Measurements from ENCODE around the gene DOCK1. TPM values are rescaled to one million over a fixed set of nuclear protein-coding genes. Genes with fewer than 3 reads are reported as not detected.

DOCK1 gene
- total and polyA plus RNA-seq, 3 donors from 2014 or later, result 19.0 to 46.2 (median 32.0) TPM

GRCh38 chr10:127310923-127311322 is 405.7 kb downstream of the DOCK1 start:
- no peak for DNase-seq
- H3K9me3 ChIP-seq, result no peaks in the 10 kb centered on the region
- H3K27me3 ChIP-seq, result no peaks in the 10 kb centered on the region
- H3K36me3 ChIP-seq (ENCODE audit: low read depth, missing control alignments), result no peaks in the 10 kb centered on the region
- no peaks in the 10 kb centered on the region for H3K4me1 ChIP-seq
- no peak overlapping the region for H3K27ac ChIP-seq
- no peak overlapping the region for H3K4me3 ChIP-seq
- intact Hi-C loops (cut with DNase I; ENCODE audit: low total_unique reads), result no loop called here
- 97 to 98% methylated on average over 3 of the region's 3 CpGs for WGBS, 2 donors
- TF ChIP-seq, protein P1, sequence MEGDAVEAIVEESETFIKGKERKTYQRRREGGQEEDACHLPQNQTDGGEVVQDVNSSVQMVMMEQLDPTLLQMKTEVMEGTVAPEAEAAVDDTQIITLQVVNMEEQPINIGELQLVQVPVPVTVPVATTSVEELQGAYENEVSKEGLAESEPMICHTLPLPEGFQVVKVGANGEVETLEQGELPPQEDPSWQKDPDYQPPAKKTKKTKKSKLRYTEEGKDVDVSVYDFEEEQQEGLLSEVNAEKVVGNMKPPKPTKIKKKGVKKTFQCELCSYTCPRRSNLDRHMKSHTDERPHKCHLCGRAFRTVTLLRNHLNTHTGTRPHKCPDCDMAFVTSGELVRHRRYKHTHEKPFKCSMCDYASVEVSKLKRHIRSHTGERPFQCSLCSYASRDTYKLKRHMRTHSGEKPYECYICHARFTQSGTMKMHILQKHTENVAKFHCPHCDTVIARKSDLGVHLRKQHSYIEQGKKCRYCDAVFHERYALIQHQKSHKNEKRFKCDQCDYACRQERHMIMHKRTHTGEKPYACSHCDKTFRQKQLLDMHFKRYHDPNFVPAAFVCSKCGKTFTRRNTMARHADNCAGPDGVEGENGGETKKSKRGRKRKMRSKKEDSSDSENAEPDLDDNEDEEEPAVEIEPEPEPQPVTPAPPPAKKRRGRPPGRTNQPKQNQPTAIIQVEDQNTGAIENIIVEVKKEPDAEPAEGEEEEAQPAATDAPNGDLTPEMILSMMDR (IDR thresholded peaks at IDR 0.05), result no peak
- no peak for TF ChIP-seq POLR2A (IDR thresholded peaks at IDR 0.05)

GRCh38 chr10:127313996-127314700 is 408.9 kb downstream of the DOCK1 start:
- Histone ChIP-seq H3K27ac (no peak overlapping the region), H3K4me1 (no peaks in the 10 kb centered on the region), H3K36me3 (ENCODE audit: low read depth, missing control alignments) (no peaks in the 10 kb centered on the region), H3K9me3 (no peaks in the 10 kb centered on the region), H3K27me3 (no peaks in the 10 kb centered on the region), H3K4me3 (no peak overlapping the region)
- 83 to 94% methylated on average over 7 of the region's 7 CpGs for WGBS, 2 donors
- intact Hi-C loops (cut with DNase I; ENCODE audit: low total_unique reads), result no loop called here
- DNase-seq, result no peak
- TF ChIP-seq POLR2A (IDR thresholded peaks at IDR 0.05), result no peak
- TF ChIP-seq, protein P1 (IDR thresholded peaks at IDR 0.05), result no peak

DNA sequence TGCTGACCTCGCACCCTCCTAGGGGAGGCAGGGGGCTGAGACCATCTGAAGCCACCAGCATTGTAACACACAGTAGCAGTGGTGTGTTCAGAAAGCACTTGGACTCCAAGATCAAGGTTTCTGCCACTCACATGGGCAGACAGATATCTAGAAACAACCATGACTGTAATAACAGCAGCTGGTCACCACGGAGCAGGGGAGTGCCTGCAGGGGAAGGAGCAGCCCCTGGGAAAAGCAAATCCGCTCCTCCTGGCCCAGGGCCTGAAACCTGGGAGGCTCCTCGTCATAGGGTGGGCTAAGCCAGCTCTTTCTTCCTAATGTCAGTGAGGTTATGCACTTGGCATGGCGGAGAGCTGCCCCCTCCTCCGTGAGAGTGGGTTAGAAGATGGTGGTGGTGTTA is 409.6 kb downstream of the DOCK1 start:
- no peak overlapping the region for H3K27ac ChIP-seq
- intact Hi-C loops (cut with DNase I; ENCODE audit: low total_unique reads), result no loop called here

DNA sequence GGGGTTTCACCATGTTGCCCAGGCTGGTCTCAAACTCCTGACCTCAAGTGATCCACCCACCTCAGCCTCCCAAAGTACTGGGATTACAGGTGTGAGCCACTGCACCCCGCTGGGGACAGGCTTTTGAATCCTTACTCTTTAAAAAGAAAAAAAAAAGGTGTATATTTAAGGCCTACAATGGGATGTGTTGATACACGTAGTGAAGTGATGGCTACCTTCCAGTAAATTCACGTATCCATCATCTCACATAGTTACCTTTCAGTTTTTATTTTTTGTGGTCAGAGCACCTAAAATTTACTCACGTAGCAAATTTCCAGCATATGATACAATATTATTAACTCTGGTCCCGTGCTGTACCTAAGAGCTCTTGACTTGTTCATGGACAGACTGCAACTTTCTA is 410.7 kb downstream of the DOCK1 start:
- H3K9me3 ChIP-seq, result no peaks in the 10 kb centered on the region
- no peak overlapping the region for H3K4me3 ChIP-seq
- H3K4me1 ChIP-seq, result no peaks in the 10 kb centered on the region
- no peaks in the 10 kb centered on the region for H3K27me3 ChIP-seq
- 71 to 74% methylated on average over 5 of the region's 5 CpGs for WGBS, 2 donors
- TF ChIP-seq POLR2A (IDR thresholded peaks at IDR 0.05), result no peak
- TF ChIP-seq, protein P1 (IDR thresholded peaks at IDR 0.05), result no peak
- DNase-seq, result no peak
- no peaks in the 10 kb centered on the region for H3K36me3 ChIP-seq (ENCODE audit: low read depth, missing control alignments)
- no peak overlapping the region for H3K27ac ChIP-seq
- intact Hi-C loops (cut with DNase I; ENCODE audit: low total_unique reads), result no loop called here

More for the DNA sequence above, 409.6 kb downstream of the DOCK1 start:
- H3K4me1 ChIP-seq, result no peaks in the 10 kb centered on the region
- TF ChIP-seq POLR2A (IDR thresholded peaks at IDR 0.05), result no peak
- TF ChIP-seq, protein P1 (IDR thresholded peaks at IDR 0.05), result no peak
- WGBS, 2 donors, result 81 to 83% methylated on average over 6 of the region's 6 CpGs
- DNase-seq, result no peak
- no peaks in the 10 kb centered on the region for H3K27me3 ChIP-seq
- no peak overlapping the region for H3K4me3 ChIP-seq
- H3K36me3 ChIP-seq (ENCODE audit: low read depth, missing control alignments), result no peaks in the 10 kb centered on the region
- H3K9me3 ChIP-seq, result no peaks in the 10 kb centered on the region

- whole genome bisulfite sequencing, 2 donors, result 75 to 79% methylated on average over 6 of the region's 6 CpGs
- intact Hi-C loops (cut with DNase I; ENCODE audit: low total_unique reads), result no loop called here
- Histone ChIP-seq H3K36me3 (ENCODE audit: low read depth, missing control alignments) (no peaks in the 10 kb centered on the region), H3K9me3 (no peaks in the 10 kb centered on the region), H3K4me3 (no peak overlapping the region), H3K27me3 (no peaks in the 10 kb centered on the region), H3K4me1 (no peaks in the 10 kb centered on the region), H3K27ac (no peak overlapping the region)
- no peak for TF ChIP-seq POLR2A (IDR thresholded peaks at IDR 0.05)
- TF ChIP-seq, protein P1 (IDR thresholded peaks at IDR 0.05), result no peak
- DNase-seq, result no peak
Observed at GRCh38 chr10:127318396-127318795, 413.2 kb downstream of the DOCK1 start.
